ENCODE data around the gene DENND4B. TPM values are rescaled to one million over a fixed set of nuclear protein-coding genes. Genes with fewer than 3 reads are reported as not detected.

The DENND4B gene
- total RNA-seq, 4 donors from 2014 or later, result 28.9 to 63.7 (median 44.8) TPM

DNA sequence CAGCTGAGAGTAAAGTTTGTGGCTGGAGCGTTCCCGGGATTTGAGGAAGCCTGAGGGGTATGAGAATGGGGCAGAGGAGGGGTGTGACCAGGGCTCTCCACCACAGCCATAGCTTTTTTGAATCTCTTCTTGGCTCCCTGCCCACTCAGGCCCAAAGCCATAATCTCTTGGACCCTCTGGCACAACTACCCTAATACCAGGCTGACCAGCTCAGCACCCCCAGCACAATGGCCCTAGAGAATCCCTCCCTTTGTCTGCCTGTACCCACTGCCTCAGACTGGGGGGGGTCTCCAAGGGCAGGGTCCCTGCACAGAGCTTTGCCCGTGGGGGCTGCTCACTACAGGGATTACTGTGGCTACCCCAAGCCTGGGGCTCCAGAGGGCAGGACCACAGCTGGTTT lies 7.5 kb downstream of the DENND4B start:
- H3K4me1 ChIP-seq, result no peaks in the 10 kb centered on the region
- H3K9me3 ChIP-seq, result no peaks in the 10 kb centered on the region
- H3K4me3 ChIP-seq (replicated peaks in 1 of 3), result no peak overlapping the region
- H3K36me3 ChIP-seq, result peaks cover 46 to 52% of the 10 kb centered on the region in 2 donors
- DNase-seq, result no peak
- 90 to 92% methylated on average over 3 of the region's 3 CpGs for WGBS, 2 donors
- H3K27me3 ChIP-seq, result no peaks in the 10 kb centered on the region
- H3K27ac ChIP-seq, result no peak overlapping the region
- TF ChIP-seq, protein P1, sequence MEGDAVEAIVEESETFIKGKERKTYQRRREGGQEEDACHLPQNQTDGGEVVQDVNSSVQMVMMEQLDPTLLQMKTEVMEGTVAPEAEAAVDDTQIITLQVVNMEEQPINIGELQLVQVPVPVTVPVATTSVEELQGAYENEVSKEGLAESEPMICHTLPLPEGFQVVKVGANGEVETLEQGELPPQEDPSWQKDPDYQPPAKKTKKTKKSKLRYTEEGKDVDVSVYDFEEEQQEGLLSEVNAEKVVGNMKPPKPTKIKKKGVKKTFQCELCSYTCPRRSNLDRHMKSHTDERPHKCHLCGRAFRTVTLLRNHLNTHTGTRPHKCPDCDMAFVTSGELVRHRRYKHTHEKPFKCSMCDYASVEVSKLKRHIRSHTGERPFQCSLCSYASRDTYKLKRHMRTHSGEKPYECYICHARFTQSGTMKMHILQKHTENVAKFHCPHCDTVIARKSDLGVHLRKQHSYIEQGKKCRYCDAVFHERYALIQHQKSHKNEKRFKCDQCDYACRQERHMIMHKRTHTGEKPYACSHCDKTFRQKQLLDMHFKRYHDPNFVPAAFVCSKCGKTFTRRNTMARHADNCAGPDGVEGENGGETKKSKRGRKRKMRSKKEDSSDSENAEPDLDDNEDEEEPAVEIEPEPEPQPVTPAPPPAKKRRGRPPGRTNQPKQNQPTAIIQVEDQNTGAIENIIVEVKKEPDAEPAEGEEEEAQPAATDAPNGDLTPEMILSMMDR (IDR thresholded peaks at IDR 0.05), result no peak
- TF ChIP-seq POLR2A (IDR thresholded peaks at IDR 0.05), result no peak
- intact Hi-C loops (cut with DNase I), result no loop called here

DNA sequence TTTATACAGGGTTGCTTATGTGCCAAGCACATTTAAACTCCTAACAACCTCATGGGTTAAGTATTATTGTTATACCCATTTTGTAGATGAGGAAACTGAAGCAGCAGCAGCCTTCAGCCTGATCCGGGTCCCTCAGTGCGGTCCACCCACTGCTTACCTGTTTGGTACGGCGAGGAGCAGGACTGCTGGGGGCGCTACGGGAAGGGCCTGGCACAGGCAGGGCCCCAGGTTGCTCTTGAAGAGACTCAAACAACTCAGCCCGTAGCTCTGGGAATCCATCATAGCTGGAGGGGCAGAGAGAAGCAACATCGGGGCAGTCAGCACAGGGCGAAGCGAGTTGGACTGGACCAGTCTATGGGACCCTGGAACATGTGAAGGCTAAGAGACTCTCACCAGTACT lies 9.2 kb downstream of the DENND4B start:
- no peaks in the 10 kb centered on the region for H3K9me3 ChIP-seq
- no peak overlapping the region for H3K4me3 ChIP-seq (replicated peaks in 1 of 3)
- TF ChIP-seq POLR2A (IDR thresholded peaks at IDR 0.05), result no peak
- TF ChIP-seq, protein P1 (IDR thresholded peaks at IDR 0.05), result no peak
- peaks cover 46 to 68% of the 10 kb centered on the region in 2 donors for H3K36me3 ChIP-seq
- H3K27ac ChIP-seq, result no peak overlapping the region
- H3K27me3 ChIP-seq, result no peaks in the 10 kb centered on the region
- 96 to 98% methylated on average over 10 of the region's 10 CpGs for WGBS, 2 donors
- DNase-seq, result no peak
- intact Hi-C loops (cut with DNase I), result no loop called here
- H3K4me1 ChIP-seq, result no peaks in the 10 kb centered on the region

DNA sequence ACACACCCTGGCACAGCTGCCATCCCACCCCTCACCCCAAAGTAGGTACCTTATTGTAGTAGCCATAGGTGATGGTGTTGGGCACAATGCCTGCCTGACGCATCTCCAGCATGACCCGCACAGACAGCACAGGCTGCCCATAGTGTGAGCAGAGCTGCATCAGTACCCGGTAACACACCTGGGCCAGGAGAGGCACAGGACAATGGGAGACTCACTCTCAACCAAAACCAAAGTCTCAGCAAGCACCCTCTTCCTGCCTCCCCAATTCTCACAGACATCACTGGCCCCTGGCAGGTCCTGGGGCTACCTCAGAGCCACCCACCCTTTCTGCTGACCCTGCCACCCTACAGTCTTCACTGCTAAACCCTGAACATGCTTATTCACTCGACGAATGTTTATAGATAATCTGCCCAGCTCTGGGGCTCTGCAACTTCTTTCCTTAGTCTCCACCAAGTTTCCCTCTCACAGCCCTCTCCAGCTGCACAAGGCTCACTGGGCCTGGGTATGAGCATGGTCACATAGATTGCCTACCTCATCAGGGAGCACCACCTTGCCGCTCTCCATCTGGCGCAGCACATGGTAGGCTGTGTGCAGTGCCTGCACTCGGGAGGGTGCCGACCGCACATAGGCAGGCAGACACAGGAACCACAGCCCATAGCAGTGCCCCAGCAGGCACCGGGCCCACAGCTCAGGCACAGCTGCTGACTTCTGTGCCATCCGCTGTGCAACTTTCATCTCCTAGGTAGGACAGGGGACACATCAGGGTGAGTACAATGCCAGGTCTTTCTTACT lies 10.3 kb downstream of the DENND4B start:
- intact Hi-C loops (cut with DNase I), result no loop called here
- peaks cover 46 to 72% of the 10 kb centered on the region in 2 donors for H3K36me3 ChIP-seq
- no peaks in the 10 kb centered on the region for H3K27me3 ChIP-seq
- no peaks in the 10 kb centered on the region for H3K9me3 ChIP-seq
- H3K27ac ChIP-seq, result no peak overlapping the region
- no peaks in the 10 kb centered on the region for H3K4me1 ChIP-seq
- TF ChIP-seq, protein P1 (IDR thresholded peaks at IDR 0.05), result no peak
- TF ChIP-seq POLR2A (IDR thresholded peaks at IDR 0.05), result no peak
- DNase-seq, result no peak
- H3K4me3 ChIP-seq (replicated peaks in 1 of 3), result no peak overlapping the region
- 89 to 98% methylated on average over 7 to 12 of the region's 12 CpGs for WGBS, 2 donors

DNA sequence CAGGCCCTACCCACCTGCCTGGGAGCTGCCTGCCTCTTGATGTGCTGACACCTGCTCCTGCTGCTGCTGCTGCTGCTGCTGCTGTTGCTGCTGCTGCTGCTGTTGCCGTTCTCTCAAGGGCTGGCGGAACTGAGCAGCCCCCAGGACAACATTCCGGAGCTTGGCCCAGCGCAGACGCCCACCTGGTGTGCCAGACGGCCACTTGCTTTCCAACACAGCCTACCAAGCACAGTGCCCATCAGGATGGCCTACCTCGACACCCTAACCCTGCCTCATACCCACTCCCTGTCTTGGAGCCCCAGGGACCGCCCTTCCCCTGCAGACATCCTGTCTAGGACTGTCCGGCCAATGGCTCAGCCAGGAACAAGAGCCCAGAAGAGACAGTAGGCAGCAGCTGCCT lies 11.8 kb downstream of the DENND4B start:
- 94 to 97% methylated on average over 4 to 9 of the region's 9 CpGs for WGBS, 2 donors
- Histone ChIP-seq H3K27ac (no peak overlapping the region), H3K4me3 (replicated peaks in 1 of 3) (no peak overlapping the region), H3K27me3 (no peaks in the 10 kb centered on the region), H3K4me1 (no peaks in the 10 kb centered on the region), H3K9me3 (no peaks in the 10 kb centered on the region), H3K36me3 (peaks cover 41 to 65% of the 10 kb centered on the region in 2 donors)
- no peak for DNase-seq
- no peak for TF ChIP-seq POLR2A (IDR thresholded peaks at IDR 0.05)
- TF ChIP-seq, protein P1 (IDR thresholded peaks at IDR 0.05), result no peak
- intact Hi-C loops (cut with DNase I), result no loop called here

DNA sequence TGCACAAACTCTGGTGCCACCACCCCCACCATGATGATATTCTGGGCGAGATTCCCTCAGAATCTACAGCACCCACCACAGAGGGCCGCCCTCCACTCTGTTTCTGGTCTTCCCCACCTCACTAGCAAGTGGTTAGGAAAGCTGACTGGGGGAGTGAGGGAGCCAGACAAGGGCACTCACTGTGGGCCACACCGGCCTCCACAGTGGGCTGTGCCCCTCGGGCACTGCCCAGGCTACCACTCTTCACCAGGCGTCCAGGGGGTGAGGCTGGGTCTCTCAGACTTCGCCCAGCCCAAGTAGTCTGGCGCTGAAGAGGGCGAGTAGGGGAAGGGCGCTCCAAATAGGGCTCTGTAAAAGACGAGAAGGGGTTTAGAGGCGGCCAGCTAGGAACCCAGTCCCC lies 12.6 kb downstream of the DENND4B start:
- H3K9me3 ChIP-seq, result no peaks in the 10 kb centered on the region
- no peaks in the 10 kb centered on the region for H3K27me3 ChIP-seq
- TF ChIP-seq, protein P1 (IDR thresholded peaks at IDR 0.05), result no peak
- TF ChIP-seq POLR2A (IDR thresholded peaks at IDR 0.05), result no peak
- 98 to 100% methylated on average over 9 to 11 of the region's 11 CpGs for WGBS, 2 donors
- H3K4me1 ChIP-seq, result no peaks in the 10 kb centered on the region
- intact Hi-C loops (cut with DNase I), result no loop called here
- no peak for DNase-seq
- H3K27ac ChIP-seq, result no peak overlapping the region
- no peak overlapping the region for H3K4me3 ChIP-seq (replicated peaks in 1 of 3)
- peaks cover 35 to 65% of the 10 kb centered on the region in 2 donors for H3K36me3 ChIP-seq

All from thyroid gland (tissue), 4 donors.